ENCODE data around the gene NTRK3.

NTRK3 gene

DNA sequence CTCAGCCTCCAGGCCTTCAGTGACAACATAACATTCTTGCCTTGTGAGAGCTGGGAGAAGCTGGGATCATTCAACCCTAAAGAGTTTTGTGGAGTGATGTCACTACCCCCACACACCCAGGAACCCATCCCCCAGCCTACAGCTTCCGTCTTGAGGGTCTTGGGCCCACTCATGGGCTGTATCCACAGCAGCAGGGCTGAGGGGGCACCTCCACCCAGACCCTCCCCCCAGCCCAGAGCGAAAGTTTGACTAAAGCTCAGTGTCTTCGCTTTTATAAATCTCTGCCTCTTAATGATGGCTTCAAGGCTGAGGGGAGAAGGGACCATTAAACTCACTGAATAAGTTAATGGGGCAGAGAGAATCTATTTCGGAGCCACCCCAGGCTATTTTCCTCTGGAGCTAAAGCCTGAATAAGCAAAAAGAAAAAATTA lies 23.8 kb downstream of the NTRK3 start:
- FAIRE-seq (no peak), DNase-seq (ENCODE audit: low spot score) (no peak)

DNA sequence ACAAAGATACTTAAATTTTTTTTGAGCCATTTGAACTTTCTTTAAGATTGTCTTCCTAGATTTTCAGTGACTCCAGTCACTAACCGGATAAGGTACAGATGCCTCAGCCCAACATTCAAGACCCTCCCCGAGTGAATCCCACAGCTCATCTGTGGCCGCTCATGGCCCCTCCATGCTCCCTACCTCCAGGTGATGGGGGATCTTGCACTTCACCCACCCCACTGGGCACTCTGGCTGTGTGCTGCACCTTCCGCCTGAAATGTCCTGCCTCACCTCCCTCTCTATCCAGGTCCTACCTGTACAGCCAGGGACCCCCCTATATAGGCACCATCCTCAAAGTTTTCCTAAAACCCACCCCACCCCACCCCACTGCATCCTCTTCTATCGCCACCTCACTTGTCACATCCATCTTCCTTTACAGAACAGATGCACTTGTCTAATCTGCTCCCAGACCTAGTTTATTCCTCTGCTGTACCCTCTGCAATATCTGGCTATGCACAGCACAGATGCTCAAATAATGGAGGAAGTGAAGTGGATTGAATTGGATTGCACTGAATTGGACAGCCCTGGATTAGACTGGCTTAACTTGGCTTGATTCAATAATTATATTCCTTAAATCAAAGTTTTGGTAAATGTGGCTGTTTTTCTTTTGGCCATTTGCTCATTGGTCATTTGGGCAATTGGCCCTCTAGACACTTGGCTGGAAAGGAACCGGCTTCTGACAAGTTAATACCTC lies 24.5 kb downstream of the NTRK3 start:
- FAIRE-seq, result no peak

DNA sequence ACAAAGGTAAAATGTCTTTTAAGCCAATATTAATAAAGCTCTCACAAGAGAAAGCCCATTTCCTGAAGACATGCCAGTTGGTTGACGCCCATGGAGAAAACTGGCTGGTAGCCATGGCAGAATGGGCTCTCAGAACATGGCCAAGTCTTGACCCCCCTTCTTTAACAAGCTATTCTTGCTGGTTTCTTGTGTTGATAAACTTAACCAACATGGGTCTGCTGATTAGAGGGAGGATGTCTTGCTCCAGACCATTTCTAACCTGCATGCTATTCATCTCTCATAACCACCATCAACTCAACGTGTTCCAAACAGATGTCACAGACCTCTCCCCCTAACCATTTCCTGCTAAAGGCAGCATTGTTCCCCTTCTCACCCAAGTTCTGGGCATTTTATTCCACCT lies 25.7 kb downstream of the NTRK3 start:
- FAIRE-seq (no peak), DNase-seq (ENCODE audit: low spot score) (no peak)

More for the DNA sequence above, 24.5 kb downstream of the NTRK3 start:
- no peak for DNase-seq (ENCODE audit: low spot score)

GRCh38 chr15:88225461-88225860 lies 31.1 kb downstream of the NTRK3 start:
- DNase-seq (ENCODE audit: low spot score), result no peak
- FAIRE-seq, result no peak

GRCh38 chr15:88223084-88223483 lies 33.5 kb downstream of the NTRK3 start:
- no peak for DNase-seq (ENCODE audit: low spot score)
- FAIRE-seq, result no peak

DNA sequence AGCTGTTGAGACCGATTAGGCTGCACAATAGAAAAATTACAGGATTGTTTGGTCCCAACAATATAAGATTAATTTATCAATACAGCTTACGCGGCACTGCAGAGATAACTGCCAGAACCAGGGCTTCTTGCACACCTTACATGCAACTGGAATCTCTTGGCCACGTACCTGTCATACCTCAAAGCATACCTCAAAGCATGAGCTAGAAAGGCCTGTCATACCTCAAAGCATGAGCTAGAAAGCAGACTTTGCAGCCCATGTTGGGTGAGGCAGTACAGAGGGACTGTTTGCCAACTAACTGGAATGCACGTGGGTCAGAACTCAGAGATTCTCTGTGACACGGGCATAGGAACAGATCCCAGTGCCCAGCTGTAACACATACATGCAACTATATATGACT lies 34.7 kb downstream of the NTRK3 start:
- FAIRE-seq, result no peak

DNA sequence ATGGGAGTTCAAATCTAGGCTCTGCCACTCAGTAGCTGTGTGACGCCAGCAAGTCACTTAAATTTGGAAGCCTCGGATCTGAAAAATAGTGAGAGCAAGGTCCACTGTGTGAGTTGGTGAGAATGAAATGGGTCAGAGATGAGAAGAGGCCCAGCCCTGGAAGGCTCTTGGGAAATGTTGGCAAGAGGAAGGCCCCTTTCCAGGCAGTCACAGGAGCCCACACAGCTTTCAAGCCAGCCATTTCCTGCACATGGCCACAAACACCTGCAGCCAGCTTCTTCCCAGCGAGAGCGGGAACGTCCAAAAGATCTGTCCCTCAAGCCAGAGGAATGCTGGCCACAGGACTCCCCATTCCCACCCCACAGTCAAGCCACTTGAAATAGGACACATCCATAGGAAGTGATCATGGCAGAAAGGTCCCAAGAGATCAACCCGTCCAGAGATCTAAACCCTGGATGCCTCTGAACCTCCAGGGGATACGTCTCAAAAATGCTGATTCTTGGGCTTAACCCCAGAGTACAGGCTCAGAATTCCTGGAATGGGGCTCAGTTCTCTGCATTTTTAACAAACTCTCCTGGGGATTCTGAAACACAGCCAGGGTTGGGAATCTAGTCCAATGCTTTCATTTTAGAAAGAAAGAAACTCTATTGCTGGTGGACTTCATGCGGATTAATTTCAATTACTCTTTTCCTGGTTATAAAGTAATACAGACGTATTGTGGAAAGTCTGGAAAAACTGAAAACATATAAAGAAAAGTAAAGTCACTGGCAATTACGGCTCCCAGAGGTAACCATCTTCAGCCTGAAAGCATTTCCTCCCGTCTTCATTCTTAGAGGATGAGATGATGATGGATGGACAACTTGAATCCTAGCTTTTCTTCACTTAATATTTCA lies 35.9 kb downstream of the NTRK3 start:
- no peak for FAIRE-seq
- no peak for DNase-seq (ENCODE audit: low spot score)

More for the DNA sequence above, 34.7 kb downstream of the NTRK3 start:
- no peak for DNase-seq (ENCODE audit: low spot score)

DNA sequence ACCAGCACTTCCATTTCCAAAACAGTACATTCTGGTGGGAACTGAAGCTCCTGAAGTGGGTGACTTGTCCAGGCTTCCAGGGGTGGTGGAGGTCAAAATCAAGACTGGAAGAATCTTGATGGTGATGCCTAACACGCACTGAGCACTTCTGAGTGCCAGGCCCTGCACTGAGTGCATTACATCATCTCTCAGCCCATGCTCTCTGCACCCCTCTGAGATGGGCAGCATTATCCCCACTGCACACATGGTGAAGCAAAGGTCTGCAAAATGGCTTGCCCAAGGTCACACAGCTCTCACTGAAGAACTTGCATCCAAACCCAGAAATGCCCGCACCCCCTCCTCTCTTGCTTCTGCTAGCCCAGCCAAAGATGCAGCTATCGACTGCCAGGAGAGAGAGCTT lies 36.9 kb downstream of the NTRK3 start:
- no peak for FAIRE-seq
- DNase-seq (ENCODE audit: low spot score), result no peak

DNA sequence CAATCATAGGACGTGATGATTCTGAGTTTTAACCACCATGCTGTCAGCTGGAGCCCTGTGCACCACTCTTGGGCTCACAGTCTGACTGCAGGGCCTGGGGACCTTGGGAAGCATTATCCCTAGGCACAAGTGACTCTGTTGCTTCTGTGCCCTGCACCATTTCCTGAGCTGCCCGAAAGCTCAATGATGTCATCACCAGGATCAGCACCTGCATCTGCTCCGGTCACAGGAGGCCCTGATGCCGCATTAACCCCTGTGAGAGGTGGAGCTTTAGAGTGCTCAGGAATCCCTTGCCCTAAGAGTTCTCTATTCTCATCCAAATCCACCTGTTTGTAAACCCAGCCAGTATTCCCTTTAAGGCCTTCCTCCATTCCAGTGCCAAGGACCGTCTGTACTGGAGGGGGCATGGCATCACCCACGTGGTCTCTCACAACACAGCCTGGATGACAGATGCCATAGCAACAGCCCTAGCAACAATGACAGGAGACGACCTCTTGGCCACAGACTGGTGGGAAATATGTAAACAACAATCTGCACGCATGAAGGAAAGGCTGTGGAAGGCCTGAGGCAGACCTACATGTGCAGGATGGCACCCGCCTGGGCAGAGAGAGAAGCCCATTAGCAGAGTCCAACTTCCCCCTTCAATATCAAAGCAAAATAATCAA lies 37.9 kb downstream of the NTRK3 start:
- no peak for DNase-seq (ENCODE audit: low spot score)

GRCh38 chr15:88215066-88215648 lies 41.4 kb downstream of the NTRK3 start:
- FAIRE-seq, result no peak
- DNase-seq (ENCODE audit: low spot score), result no peak

More for the DNA sequence above, 37.9 kb downstream of the NTRK3 start:
- FAIRE-seq, result no peak

GRCh38 chr15:88209111-88209510 lies 47.4 kb downstream of the NTRK3 start:
- DNase-seq (ENCODE audit: low spot score) (no peak), FAIRE-seq (no peak)

- no peak for FAIRE-seq
- no peak for DNase-seq (ENCODE audit: low spot score)
Observed at GRCh38 chr15:88208396-88208795, 48.1 kb downstream of the NTRK3 start.

DNA sequence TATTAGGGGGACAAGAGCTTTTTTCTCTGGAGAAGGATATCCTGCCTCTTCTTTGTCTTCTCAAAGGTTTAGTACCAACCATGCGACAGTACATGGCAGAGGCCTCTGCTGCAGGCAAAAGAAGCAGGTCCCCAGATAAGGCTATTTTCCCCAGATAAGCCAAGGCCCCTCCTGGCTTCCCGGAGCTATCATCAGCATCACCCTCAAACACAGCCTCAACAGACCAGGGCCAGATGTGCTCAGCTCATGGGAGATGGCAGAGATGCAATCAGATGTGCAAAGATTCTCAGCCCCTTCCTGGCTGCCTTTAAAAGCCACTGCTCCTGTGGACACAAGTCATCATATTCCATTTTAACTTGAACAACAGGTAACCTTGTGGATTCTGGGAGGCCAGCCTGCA lies 49.0 kb downstream of the NTRK3 start:
- DNase-seq (ENCODE audit: low spot score) (no peak), FAIRE-seq (no peak)

DNA sequence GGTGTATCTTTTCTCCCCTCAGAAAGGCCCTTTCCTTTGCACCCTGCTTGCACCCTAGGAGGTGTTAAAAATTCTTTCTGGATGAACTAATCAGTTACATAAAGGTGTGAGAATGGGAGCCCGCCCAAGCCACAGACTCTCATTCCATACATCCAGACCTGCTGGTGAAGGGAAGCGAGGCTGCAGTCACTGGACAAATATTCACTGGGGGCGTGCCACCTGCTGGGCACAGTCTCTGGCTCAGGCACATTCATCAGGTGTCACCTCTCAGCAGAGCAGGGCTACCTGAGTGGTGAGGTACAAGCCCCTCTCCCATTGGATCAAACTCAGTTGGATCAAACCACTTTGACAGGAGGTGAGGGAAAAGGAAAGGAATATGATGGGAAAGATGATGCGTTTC lies 52.0 kb downstream of the NTRK3 start:
- no peak for DNase-seq (ENCODE audit: low spot score)
- no peak for FAIRE-seq

DNA sequence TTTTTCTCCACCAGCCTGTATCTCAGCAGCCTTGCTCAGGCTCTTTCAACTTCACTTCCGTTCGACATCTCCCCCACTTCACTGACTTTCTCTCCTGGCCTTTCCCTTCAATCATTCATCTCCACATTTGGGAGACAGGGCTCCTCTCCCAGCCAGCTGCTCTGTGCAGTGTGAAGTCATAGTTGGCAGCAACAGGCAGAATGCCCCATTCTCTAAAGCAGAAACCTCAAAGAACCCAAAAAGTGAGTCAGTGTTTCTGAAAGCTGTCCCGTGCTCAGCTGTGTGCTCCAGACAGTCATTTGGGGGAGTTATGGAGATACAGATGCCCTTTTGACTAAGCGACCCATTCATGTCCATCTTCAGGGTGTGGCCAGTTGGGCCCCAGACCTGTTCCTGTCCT lies 54.3 kb downstream of the NTRK3 start:
- no peak for DNase-seq (ENCODE audit: low spot score)
- FAIRE-seq, result no peak

GRCh38 chr15:88201207-88201606 lies 55.3 kb downstream of the NTRK3 start:
- FAIRE-seq (no peak), DNase-seq (ENCODE audit: low spot score) (no peak)

DNA sequence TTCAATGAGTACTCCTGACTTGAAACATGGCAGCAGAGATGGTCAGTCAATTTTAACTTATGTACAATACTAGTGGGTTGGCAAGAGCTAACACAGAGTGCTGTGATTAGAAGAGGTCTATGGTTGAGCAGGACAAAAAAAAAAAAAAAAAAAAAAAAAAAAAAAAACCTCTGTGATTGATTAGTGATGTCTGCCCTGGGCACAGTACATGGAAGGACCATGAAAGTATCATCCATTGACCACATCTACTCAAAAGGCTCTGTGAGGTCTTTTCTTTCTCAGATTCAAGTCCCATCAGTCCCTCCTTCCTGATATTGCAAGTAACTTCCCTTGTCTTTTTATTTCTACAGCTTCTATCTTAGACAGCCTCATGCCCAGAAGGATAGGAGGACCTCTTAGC lies 59.6 kb downstream of the NTRK3 start:
- DNase-seq (ENCODE audit: low spot score), result no peak
- no peak for FAIRE-seq

- DNase-seq (ENCODE audit: low spot score) (no peak), FAIRE-seq (no peak)
Observed at GRCh38 chr15:88194162-88194561, 62.4 kb downstream of the NTRK3 start.

GRCh38 chr15:88193415-88193814 lies 63.1 kb downstream of the NTRK3 start:
- FAIRE-seq (no peak), DNase-seq (ENCODE audit: low spot score) (no peak)

DNA sequence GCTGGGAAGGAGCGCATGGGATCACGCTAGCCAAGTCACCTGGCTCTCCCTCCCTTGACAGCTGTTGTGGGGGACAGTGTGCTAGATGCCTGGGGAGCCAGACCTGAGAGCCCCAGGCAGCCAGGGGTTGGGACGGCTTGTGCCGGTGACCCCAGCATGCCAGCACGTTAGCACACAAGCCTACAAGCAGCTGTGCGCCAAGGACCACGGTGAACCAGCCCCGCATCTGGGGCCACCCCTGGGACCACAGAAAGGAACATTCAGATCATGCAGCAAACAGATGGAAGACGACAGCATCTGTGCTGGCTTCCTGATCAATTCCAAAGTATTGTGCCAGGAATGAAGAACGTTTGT lies 64.8 kb downstream of the NTRK3 start:
- DNase-seq (ENCODE audit: low spot score) (no peak), FAIRE-seq (no peak)

DNA sequence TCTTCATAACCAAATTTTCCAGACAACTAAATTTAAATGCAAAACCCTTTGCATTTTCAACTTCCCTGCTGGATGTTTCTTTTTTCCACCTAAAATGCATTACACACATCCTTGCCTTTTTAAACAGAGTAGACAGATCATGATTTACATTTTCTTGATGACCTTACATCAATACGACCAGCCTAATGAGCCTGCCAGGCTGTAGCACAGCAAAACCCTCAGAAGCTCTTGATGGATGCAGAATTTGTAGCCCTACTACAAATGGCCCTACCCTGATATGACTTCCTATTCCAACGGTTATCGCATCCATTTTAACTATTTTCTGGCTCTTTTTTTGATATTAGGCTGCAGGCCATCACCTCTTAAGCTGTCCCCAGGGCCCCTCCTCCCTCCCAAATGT lies 66.3 kb downstream of the NTRK3 start:
- DNase-seq (ENCODE audit: low spot score) (no peak), FAIRE-seq (no peak)

GRCh38 chr15:88188300-88188699 lies 68.2 kb downstream of the NTRK3 start:
- FAIRE-seq (no peak), DNase-seq (ENCODE audit: low spot score) (no peak)
